ENCODE data around the gene RCSD1.
A peak's percentile ranks its signal among the peaks of the same experiment; 100 is the strongest.
"Not testable (repeated sequence)": the region's sequence is repeated elsewhere in the genome, so short reads cannot be mapped to it uniquely, and the experiment has no call there.

Gene RCSD1

DNA sequence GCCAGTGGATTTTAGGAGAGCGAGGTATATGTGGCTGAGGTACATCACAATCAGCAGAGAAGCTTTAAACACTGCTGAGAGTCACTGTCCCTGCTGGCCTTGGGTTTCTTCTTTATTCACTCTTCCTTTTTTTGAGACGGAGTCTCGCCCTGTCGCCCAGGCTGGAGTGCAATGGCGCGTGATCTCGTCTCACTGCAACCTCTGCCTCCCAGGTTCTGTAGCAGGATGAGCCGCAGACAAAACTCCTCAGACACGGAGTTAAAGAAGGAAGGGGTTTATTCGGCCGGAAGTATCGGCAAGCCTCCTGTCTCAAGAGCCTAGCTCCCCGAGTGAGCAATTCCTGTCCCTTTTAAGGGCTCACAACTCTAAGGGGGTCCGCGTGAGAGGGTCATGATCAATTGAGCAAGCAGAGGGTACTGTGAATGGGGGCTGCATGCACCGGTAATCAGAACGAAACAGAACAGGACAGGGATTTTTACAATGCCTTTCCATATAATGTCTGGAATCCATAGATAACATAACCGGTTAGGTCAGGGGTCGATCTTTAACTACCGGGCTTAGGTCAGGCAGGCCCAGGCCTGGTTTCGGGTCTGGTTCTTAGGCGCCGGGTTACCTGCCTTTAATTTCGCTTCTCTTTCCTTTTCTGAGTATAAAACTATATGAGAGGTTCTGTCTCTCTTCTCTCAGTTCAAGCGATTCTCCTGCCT, 89.8 kb downstream of the RCSD1 start:
- not testable (repeated sequence) for DNase-seq

DNA sequence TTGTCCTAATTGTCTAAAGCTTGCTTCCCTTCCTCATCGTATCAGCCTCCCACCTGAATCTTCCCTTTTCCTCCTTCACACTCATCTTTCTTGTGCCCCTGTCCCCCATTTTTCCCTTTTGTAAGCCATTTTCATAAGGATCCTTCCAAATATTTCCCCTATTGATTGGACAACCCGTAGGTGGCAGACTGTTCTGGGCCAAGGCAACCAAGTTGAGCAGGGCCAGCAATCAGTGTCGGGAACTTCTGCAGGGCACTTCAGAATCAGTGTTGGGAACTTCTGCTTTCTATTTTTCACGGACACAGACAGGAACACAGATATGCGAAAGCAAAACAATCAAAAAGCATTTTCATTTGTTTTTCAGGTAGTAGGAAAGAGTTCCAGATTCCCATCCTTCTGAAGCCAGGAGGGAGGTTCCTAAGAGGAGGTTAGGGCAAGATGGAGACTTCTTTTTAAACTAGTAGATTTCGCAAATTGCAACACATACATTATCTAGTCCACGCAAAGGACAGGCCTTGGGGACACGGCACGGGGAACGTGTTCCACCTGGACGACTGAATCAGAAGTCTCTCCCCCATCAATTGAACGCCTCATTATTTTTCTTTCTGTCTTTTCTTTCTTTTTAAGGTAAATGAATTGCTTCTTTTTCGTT, 91.1 kb downstream of the RCSD1 start:
- peak; percentile 49 for DNase-seq

DNA sequence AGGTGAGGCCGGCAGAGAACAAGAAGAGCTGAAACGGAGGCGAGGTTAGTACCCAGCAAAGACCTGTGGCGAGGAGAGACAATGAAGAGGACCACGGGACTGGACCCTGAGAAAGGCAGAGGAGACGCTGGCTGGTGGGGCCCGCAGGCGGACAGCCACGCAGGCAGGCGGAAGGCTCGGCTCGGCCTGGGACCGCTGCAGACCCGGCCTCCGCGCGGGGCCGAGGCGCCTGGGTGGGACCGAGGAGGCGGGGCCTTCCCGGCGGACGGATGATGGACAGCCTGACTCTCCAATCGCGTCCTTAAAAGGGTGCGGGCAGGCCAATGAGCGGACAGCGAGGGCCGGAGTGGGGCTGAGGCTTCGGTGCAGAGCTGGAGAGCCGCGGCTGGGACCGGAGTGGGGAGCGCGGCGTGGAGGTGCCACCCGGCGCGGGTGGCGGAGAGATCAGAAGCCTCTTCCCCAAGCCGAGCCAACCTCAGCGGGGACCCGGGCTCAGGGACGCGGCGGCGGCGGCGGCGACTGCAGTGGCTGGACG, 91.7 kb downstream of the RCSD1 start, which contains the start of gene MPZL1:
Gene MPZL1 (plus strand): TSS at position 366 of the 535 bp plus-strand sequence. CDS start 170 bp downstream, outside the sequence.
- peak; percentile 98 for DNase-seq

DNA sequence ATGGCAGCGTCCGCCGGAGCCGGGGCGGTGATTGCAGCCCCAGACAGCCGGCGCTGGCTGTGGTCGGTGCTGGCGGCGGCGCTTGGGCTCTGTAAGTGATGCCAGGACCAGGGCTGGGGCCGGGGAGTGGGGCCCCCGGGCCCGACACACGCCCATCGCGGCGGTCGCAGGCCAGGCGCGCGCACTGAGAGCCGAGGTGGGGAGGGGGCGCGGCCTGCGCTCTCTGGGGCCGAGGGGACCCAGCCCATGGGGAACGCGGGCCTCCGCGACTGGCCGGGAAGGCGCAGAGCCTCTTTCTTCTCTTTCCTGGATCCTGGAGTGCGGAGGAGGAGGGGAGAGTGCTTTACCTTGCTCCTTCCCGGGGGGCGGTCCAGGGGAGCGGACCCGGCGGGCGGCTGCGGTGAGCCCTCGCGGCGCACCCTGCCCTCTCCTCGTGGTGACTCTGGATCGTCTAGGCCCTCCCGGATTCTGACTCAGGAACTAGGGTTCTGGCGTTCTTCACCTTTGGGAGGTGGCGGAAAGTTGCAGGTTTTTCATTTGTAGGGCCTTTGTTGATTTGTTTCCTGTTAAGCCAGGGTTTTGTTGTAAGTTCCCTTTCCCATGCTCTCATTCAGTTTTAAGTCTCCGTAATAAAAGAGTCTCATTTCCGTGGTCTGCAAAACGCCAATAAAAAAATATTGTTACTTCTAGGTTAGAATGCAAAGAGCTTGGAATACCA, 92.3 kb downstream of the RCSD1 start:
- DNase-seq = peak; percentile 71

DNA sequence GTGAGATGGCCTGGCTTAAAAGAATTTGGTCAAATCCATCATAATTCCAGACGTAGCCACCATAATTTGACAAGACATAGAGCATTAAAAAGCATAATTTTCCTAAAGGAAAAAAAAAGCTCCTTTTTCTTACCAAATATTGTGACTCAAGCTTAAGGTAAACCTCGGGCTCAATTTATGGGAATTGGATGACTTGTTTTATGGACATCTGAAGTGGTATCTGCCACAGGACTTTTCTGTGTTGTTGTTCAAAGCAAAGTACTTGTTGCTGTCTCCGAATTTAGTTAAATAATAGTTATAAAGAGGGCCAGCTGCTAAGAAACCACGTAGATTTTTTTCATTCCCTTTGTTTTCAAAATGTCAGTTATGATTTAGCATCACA, 92.8 kb downstream of the RCSD1 start:
- no peak for DNase-seq

- no peak for DNase-seq
Measured at GRCh38 chr1:167723707-167724323, 93.8 kb downstream of the RCSD1 start.

GRCh38 chr1:167726008-167726407, 96.0 kb downstream of the RCSD1 start:
- DNase-seq = no peak

- DNase-seq = no peak
Measured at GRCh38 chr1:167728818-167729410, 98.9 kb downstream of the RCSD1 start.

DNA sequence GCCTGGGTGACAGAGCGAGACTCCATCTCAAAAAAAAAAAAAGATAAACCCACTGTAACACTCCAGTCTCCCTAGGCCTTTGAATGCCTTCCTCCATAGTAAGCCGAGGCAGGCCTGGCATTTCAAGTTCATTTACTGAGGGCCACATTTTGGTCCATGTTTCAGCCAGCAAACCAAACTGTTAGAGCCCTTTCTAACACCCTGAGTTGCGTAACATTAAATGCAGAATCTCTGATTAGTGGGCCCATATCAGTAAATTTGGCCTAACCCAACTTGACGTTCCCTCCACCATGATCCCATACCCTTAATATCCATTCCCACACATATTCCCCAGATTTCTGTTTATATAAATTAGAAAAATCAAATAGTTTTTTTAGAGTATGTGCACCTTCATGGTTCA, 104.2 kb downstream of the RCSD1 start:
- no peak for DNase-seq

- no peak for DNase-seq
Measured at GRCh38 chr1:167734841-167735240, 104.8 kb downstream of the RCSD1 start.

DNA sequence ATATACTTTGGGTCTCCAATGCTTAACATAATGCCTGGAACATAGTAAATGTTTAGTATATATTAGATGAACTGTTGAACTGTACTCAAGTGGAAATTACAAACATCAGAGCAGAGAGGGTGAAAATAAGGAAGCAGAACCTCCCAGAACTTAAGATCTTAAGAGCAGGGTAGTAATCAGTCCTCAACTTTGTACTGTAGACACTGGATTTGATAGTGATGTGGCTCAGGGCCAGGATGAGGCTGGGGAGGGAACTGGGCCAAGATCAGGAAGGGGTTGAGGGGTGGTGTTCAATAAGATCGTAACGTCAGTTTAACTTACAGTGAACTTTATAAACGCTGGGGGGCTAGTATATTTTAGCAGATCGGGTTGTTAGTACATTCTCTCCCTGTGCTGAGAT, 107.1 kb downstream of the RCSD1 start:
- no peak for DNase-seq

GRCh38 chr1:167738158-167738557, 108.1 kb downstream of the RCSD1 start:
- no peak for DNase-seq

DNA sequence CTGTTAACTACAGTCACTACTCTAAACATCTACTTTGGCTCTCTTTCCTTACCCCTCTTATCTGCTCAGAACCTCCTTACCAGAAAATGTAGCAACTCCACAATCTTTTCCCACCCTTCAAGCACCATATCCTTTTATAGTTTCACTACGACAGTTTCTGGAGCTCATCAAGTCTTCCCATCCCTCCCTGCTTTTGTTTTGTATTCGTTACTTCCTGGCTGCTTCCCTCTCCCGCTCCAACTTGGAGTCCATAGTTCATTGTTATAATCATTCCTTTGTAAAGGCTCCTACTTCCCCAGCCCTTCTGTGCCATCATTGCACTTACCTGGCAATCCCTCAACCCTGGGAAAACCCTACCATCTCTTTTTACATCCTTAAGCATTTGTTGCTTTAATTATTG, 109.7 kb downstream of the RCSD1 start:
- DNase-seq = no peak

GRCh38 chr1:167741103-167741502, 111.1 kb downstream of the RCSD1 start:
- not testable (repeated sequence) for DNase-seq

- DNase-seq = not testable (repeated sequence)
Measured at GRCh38 chr1:167742392-167743057, 112.5 kb downstream of the RCSD1 start.

GRCh38 chr1:167744901-167745300, 114.9 kb downstream of the RCSD1 start:
- no peak for DNase-seq

DNA sequence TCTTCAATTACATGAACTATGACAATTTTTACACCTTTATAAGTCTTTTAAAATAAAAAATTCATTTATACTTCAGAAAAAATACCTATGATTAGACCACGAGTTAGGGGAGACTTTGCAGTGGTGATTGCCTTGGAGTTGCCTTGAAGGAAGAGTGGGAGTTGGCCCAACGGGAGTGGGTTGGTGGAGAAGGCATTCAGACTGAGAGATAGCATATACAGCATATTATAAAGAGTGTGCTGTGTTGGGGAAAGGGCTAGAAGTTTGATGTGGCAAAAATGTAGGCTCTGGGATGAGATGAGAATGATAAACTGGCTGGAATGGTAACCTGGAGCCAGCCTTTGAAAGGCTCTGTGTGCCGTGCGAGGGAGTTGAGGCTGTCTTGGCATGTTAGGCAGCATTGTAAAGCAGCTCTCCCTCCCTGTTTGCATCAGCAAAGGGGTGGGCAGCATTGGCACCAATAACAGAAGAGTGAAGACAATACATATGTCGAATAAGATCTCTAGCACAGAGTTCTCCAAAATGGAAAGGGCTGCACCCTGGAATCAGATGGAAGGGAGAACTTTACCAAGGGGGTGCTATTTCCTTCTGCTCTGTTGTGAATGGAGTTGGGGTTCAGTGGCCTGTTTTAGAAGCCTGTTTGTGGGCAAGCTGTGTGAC, 116.1 kb downstream of the RCSD1 start:
- no peak for DNase-seq

- no peak for DNase-seq
Measured at GRCh38 chr1:167746988-167747655, 117.1 kb downstream of the RCSD1 start.

- DNase-seq = no peak
Measured at GRCh38 chr1:167747988-167748387, 118.0 kb downstream of the RCSD1 start.

- no peak for DNase-seq
Measured at GRCh38 chr1:167748906-167749305, 118.9 kb downstream of the RCSD1 start.

GRCh38 chr1:167749741-167750140, 119.7 kb downstream of the RCSD1 start:
- DNase-seq = no peak
